ENCODE measurements around the gene SAV1.
"Not testable (repeated sequence)": the region's sequence is repeated elsewhere in the genome, so short reads cannot be mapped to it uniquely, and the experiment has no call there.

Gene SAV1

GRCh38 chr14:50664579-50664978 is 3.5 kb downstream of the SAV1 start:
- not testable (repeated sequence) for DNase-seq

GRCh38 chr14:50659327-50659974 is 8.7 kb downstream of the SAV1 start:
- no peak for DNase-seq

GRCh38 chr14:50658203-50658602 is 9.9 kb downstream of the SAV1 start:
- DNase-seq, result no peak

- DNase-seq, result no peak
Observed at GRCh38 chr14:50657753-50658152, 10.4 kb downstream of the SAV1 start.

- no peak for DNase-seq
Observed at GRCh38 chr14:50656776-50657175, 11.3 kb downstream of the SAV1 start.

GRCh38 chr14:50649691-50650090 is 18.4 kb downstream of the SAV1 start:
- DNase-seq, result no peak

- DNase-seq, result no peak
Observed at GRCh38 chr14:50647753-50648152, 20.4 kb downstream of the SAV1 start.

- DNase-seq, result no peak
Observed at GRCh38 chr14:50647282-50647681, 20.8 kb downstream of the SAV1 start.

- DNase-seq, result no peak
Observed at GRCh38 chr14:50635141-50635540, 33.0 kb downstream of the SAV1 start.

- no peak for DNase-seq
Observed at GRCh38 chr14:50633954-50634353, 34.2 kb downstream of the SAV1 start.

GRCh38 chr14:50631408-50631821 is 36.7 kb downstream of the SAV1 start:
- no peak for DNase-seq

- not testable (repeated sequence) for DNase-seq
Observed at GRCh38 chr14:50624947-50625346, 43.2 kb downstream of the SAV1 start.

- DNase-seq, result no peak
Observed at GRCh38 chr14:50624447-50624846, 43.7 kb downstream of the SAV1 start.

- no peak for DNase-seq
Observed at GRCh38 chr14:50622978-50623377, 45.1 kb downstream of the SAV1 start.

GRCh38 chr14:50620341-50620740 is 47.8 kb downstream of the SAV1 start:
- no peak for DNase-seq

GRCh38 chr14:50619569-50620141 is 48.5 kb downstream of the SAV1 start:
- peak in 1 of 3 experiments; percentile 54 for DNase-seq

- DNase-seq, result no peak
Observed at GRCh38 chr14:50616275-50616674, 51.8 kb downstream of the SAV1 start.

- no peak for DNase-seq
Observed at GRCh38 chr14:50615552-50615951, 52.6 kb downstream of the SAV1 start.

- DNase-seq, result no peak
Observed at GRCh38 chr14:50615056-50615455, 53.0 kb downstream of the SAV1 start.

GRCh38 chr14:50612806-50613205 is 55.3 kb downstream of the SAV1 start:
- no peak for DNase-seq

- no peak for DNase-seq
Observed at GRCh38 chr14:50610465-50610864, 57.6 kb downstream of the SAV1 start.

GRCh38 chr14:50608302-50608851 is 59.7 kb downstream of the SAV1 start:
- DNase-seq, result no peak

- DNase-seq, result no peak
Observed at GRCh38 chr14:50607761-50608160, 60.3 kb downstream of the SAV1 start.

- no peak for DNase-seq
Observed at GRCh38 chr14:50607181-50607580, 60.9 kb downstream of the SAV1 start.

GRCh38 chr14:50606468-50606867 is 61.6 kb downstream of the SAV1 start:
- DNase-seq, result no peak

All from NCI-H1417 (cell line).